Inflammatory macrophage (primary cell): ENCODE results near the gene SDHB.

Experiments
- DNase-seq, 2 donors: peaks; one replicate each; pipeline ENCODE4 v3.0.0-alpha.2; 2020 to 2022

Gene SDHB

GRCh38 chr1:17012775-17013490 is 40.9 kb downstream of the SDHB start:
- no peak for DNase-seq

GRCh38 chr1:17011439-17012307 is 42.2 kb downstream of the SDHB start, which contains the start of gene ATP13A2:
Gene ATP13A2, minus strand, starts transcription at chr1:17011928. Its CDS starts 190 bp downstream, at chr1:17011738.
- DNase-seq: peak; percentile 62 to 75

GRCh38 chr1:17011092-17011438 is 42.8 kb downstream of the SDHB start:
- DNase-seq: no peak

GRCh38 chr1:17009706-17010105 is 44.1 kb downstream of the SDHB start:
- DNase-seq: peak; percentile 70 to 75

- DNase-seq: no peak
These were observed 45.5 kb downstream of the SDHB start for GRCh38 chr1:17008208-17008855.

- DNase-seq: no peak
These were observed 46.7 kb downstream of the SDHB start for GRCh38 chr1:17007121-17007520.

- no peak for DNase-seq
These were observed 48.5 kb downstream of the SDHB start for GRCh38 chr1:17005365-17005740.

- DNase-seq: no peak
These were observed 49.1 kb downstream of the SDHB start for GRCh38 chr1:17004466-17005364.

- DNase-seq: no peak
These were observed 51.3 kb downstream of the SDHB start for GRCh38 chr1:17002524-17002902.

GRCh38 chr1:17001760-17002523 is 51.9 kb downstream of the SDHB start:
- DNase-seq: no peak

GRCh38 chr1:16999863-17000262 is 54.0 kb downstream of the SDHB start:
- DNase-seq: no peak

GRCh38 chr1:16998589-16998988 is 55.2 kb downstream of the SDHB start:
- DNase-seq: no peak

- DNase-seq: no peak
These were observed 57.0 kb downstream of the SDHB start for GRCh38 chr1:16996845-16997244.

GRCh38 chr1:16993521-16994038 is 60.3 kb downstream of the SDHB start:
- DNase-seq: no peak

- no peak for DNase-seq
These were observed 61.2 kb downstream of the SDHB start for GRCh38 chr1:16992675-16993074.

- DNase-seq: no peak
These were observed 61.7 kb downstream of the SDHB start for GRCh38 chr1:16992102-16992501.

GRCh38 chr1:16991571-16991970 is 62.3 kb downstream of the SDHB start:
- no peak for DNase-seq

- DNase-seq: no peak
These were observed 64.0 kb downstream of the SDHB start for GRCh38 chr1:16989676-16990391.

GRCh38 chr1:16988210-16988609 is 65.6 kb downstream of the SDHB start:
- DNase-seq: no peak

- DNase-seq: no peak
These were observed 66.9 kb downstream of the SDHB start for GRCh38 chr1:16986962-16987361.

- DNase-seq: no peak
These were observed 67.3 kb downstream of the SDHB start for GRCh38 chr1:16986560-16986959.
